Fibroblast of lung (primary cell): ENCODE data around the gene MANSC1. TPM values are rescaled to one million over a fixed set of nuclear protein-coding genes. Genes with fewer than 3 reads are reported as not detected.

Experiments used
- DNase-seq, 2 donors: peaks; one replicate each; pipeline versions ENCODE4 v3.0.0 to v3.0.0-alpha.2; 2010; ENCODE audit warnings: low read depth in 2 of 2
- H2AFZ ChIP-seq: 2 replicates; pipeline ENCODE4 v1.5.1; 2012; ENCODE audit warnings: low read length, control low read depth, inconsistent platforms
- H3K27ac ChIP-seq: 2 replicates; pipeline ENCODE4 v1.5.1; 2011; ENCODE audit warnings: low read length, control low read depth; ENCODE audit not compliant: insufficient read depth
- H3K27me3 ChIP-seq: 2 replicates; pipeline ENCODE4 v1.5.1; 2011; ENCODE audit warnings: mild to moderate bottlenecking, low read length; ENCODE audit not compliant: control insufficient read depth, insufficient read depth
- H3K36me3 ChIP-seq: 2 replicates; pipeline ENCODE4 v1.5.1; 2011; ENCODE audit warnings: low read length; ENCODE audit not compliant: control insufficient read depth, insufficient read depth
- H3K4me1 ChIP-seq: 2 replicates; pipeline ENCODE4 v1.5.1; 2011; ENCODE audit warnings: low read length; ENCODE audit not compliant: control insufficient read depth, insufficient read depth; ENCODE audit errors: extremely low read depth
- H3K4me2 ChIP-seq: 2 replicates; pipeline ENCODE4 v1.5.1; 2011; ENCODE audit warnings: low read length, control low read depth; ENCODE audit not compliant: insufficient read depth; ENCODE audit errors: extremely low read depth
- H3K4me3 ChIP-seq, 4 experiments: fragments of 200-600 bp in 1 of 4; sonication (generic) in 1 of 4; replicated peaks in 1 of 4; 2 replicates each; pipeline ENCODE4 v1.5.1; 2011 to 2016; ENCODE audit warnings: low read length in 4 of 4, low read depth in 3 of 4, mild to moderate bottlenecking in 3 of 4, control low read depth in 2 of 4, inconsistent platforms in 1 of 4, mixed read lengths in 1 of 4; ENCODE audit not compliant: insufficient read depth in 1 of 4; ENCODE audit errors: control extremely low read depth in 1 of 4
- H3K79me2 ChIP-seq: 2 replicates; pipeline ENCODE4 v1.5.1; 2012; ENCODE audit warnings: mild to moderate bottlenecking, low read length, inconsistent platforms; ENCODE audit not compliant: control insufficient read depth, insufficient read depth
- H3K9ac ChIP-seq: 2 replicates; pipeline ENCODE4 v1.5.1; 2011; ENCODE audit warnings: mild to moderate bottlenecking, low read length, control low read depth; ENCODE audit not compliant: insufficient read depth
- H3K9me3 ChIP-seq: 2 replicates; pipeline ENCODE4 v1.5.1; 2012; ENCODE audit warnings: low read depth, low read length; ENCODE audit not compliant: control insufficient read depth, insufficient read depth
- H4K20me1 ChIP-seq: 2 replicates; pipeline ENCODE4 v1.5.1; 2011; ENCODE audit warnings: low read length; ENCODE audit not compliant: control insufficient read depth, insufficient read depth; ENCODE audit errors: extremely low read depth
- CTCF ChIP-seq, 2 donors: IDR thresholded peaks in 1 of 2; conservative IDR thresholded peaks in 1 of 2; 1 replicate in 1 of 2; 2 replicates in 1 of 2; pipeline ENCODE4 v1.5.1; 2011 to 2012; ENCODE audit warnings: low read length in 2 of 2, control low read depth in 1 of 2, inconsistent platforms in 1 of 2, low read depth in 1 of 2, mild to moderate bottlenecking in 1 of 2
- EZH2 ChIP-seq: IDR thresholded peaks from 2 replicates; pipeline ENCODE4 v1.5.1; 2012; ENCODE audit warnings: low read length, control low read depth, mild to moderate bottlenecking; ENCODE audit errors: missing control alignments
- polyA plus RNA-seq, 2 donors: library from polyadenylated mRNA; depleted of rRNA in 1 of 2; stranded (reverse) in 1 of 2; unstranded in 1 of 2; fragments of >200 nt; gene quantifications; 2 replicates each; pipeline ENCODE4 v1.2.1, GENCODE V29; 2011 to 2012; ENCODE audit warnings: missing spikeins in 1 of 2
- total RNA-seq: library from RNA; depleted of rRNA; stranded (reverse); fragments of >200 nt; gene quantifications from 2 replicates; pipeline ENCODE4 v1.2.1, GENCODE V29; 2014

The MANSC1 gene
- total and polyA plus RNA-seq, 2 donors (not counting 1 experiment from before 2014, with no cell fraction given): 1.8 to 3.7 TPM

GRCh38 chr12:12305568-12306300 lies 44.3 kb downstream of the MANSC1 start:
- peak in 1 of 2 donors; percentile 8 for DNase-seq
- no peak for TF ChIP-seq CTCF (conservative IDR thresholded peaks at IDR 0.05 in 1 of 2, IDR thresholded peaks at IDR 0.05 in 1 of 2; ENCODE audit: low read depth in 1 of 2, low read length in 2 of 2)
- no peak for TF ChIP-seq EZH2
- H3K27ac ChIP-seq: no peak overlapping the region

GRCh38 chr12:12302976-12303375 lies 47.1 kb downstream of the MANSC1 start:
- H3K79me2 ChIP-seq: no peaks in the 10 kb centered on the region
- H3K9me3 ChIP-seq: no peaks in the 10 kb centered on the region
- no peak overlapping the region for H2AFZ ChIP-seq
- H3K27ac ChIP-seq: no peak overlapping the region
- no peaks in the 10 kb centered on the region for H3K27me3 ChIP-seq
- H4K20me1 ChIP-seq: no peaks in the 10 kb centered on the region
- H3K9ac ChIP-seq: no peak overlapping the region
- H3K4me1 ChIP-seq: no peaks in the 10 kb centered on the region
- no peaks in the 10 kb centered on the region for H3K36me3 ChIP-seq
- no peak overlapping the region for H3K4me3 ChIP-seq
- TF ChIP-seq CTCF (conservative IDR thresholded peaks at IDR 0.05 in 1 of 2, IDR thresholded peaks at IDR 0.05 in 1 of 2; ENCODE audit: low read depth in 1 of 2, low read length in 2 of 2) (no peak), EZH2 (no peak)
- no peak overlapping the region for H3K4me2 ChIP-seq
- no peak for DNase-seq

More at GRCh38 chr12:12305568-12306300, 44.3 kb downstream of the MANSC1 start:
- Histone ChIP-seq H4K20me1 (no peaks in the 10 kb centered on the region), H2AFZ (no peak overlapping the region), H3K36me3 (no peaks in the 10 kb centered on the region), H3K9me3 (no peaks in the 10 kb centered on the region), H3K4me2 (no peak overlapping the region), H3K4me1 (no peaks in the 10 kb centered on the region), H3K27me3 (no peaks in the 10 kb centered on the region), H3K4me3 (no peak overlapping the region), H3K9ac (no peak overlapping the region), H3K79me2 (no peaks in the 10 kb centered on the region)

- no peaks in the 10 kb centered on the region for H3K9me3 ChIP-seq
- H3K79me2 ChIP-seq: no peaks in the 10 kb centered on the region
- TF ChIP-seq EZH2 (no peak), CTCF (conservative IDR thresholded peaks at IDR 0.05 in 1 of 2, IDR thresholded peaks at IDR 0.05 in 1 of 2; ENCODE audit: low read depth in 1 of 2, low read length in 2 of 2) (no peak)
- no peak overlapping the region for H3K27ac ChIP-seq
- H3K4me1 ChIP-seq: no peaks in the 10 kb centered on the region
- no peak for DNase-seq
- H3K27me3 ChIP-seq: no peaks in the 10 kb centered on the region
- no peak overlapping the region for H2AFZ ChIP-seq
- no peaks in the 10 kb centered on the region for H4K20me1 ChIP-seq
- H3K9ac ChIP-seq: no peak overlapping the region
- H3K4me3 ChIP-seq: no peak overlapping the region
- no peak overlapping the region for H3K4me2 ChIP-seq
- H3K36me3 ChIP-seq: no peaks in the 10 kb centered on the region
Observed at GRCh38 chr12:12301122-12301521, 48.9 kb downstream of the MANSC1 start.
